Loucy (cell line): Measurements from ENCODE around the gene MAD1L1.

Experiments used
- EZH2phosphoT487 ChIP-seq: fragments of 200-600 bp; IDR thresholded peaks from 2 replicates; pipeline ENCODE4 v1.6.1; 2018; ENCODE audit warnings: antibody characterized with exemption, mild to moderate bottlenecking, moderate library complexity, borderline replicate concordance
- TF ChIP-seq, protein P1 (sequence below): fragments of 200-600 bp; sonication (generic); conservative IDR thresholded peaks from 2 replicates; pipeline ENCODE4 v1.5.1; 2014; ENCODE audit warnings: mild to moderate bottlenecking, antibody characterized with exemption, low read length

DNA sequence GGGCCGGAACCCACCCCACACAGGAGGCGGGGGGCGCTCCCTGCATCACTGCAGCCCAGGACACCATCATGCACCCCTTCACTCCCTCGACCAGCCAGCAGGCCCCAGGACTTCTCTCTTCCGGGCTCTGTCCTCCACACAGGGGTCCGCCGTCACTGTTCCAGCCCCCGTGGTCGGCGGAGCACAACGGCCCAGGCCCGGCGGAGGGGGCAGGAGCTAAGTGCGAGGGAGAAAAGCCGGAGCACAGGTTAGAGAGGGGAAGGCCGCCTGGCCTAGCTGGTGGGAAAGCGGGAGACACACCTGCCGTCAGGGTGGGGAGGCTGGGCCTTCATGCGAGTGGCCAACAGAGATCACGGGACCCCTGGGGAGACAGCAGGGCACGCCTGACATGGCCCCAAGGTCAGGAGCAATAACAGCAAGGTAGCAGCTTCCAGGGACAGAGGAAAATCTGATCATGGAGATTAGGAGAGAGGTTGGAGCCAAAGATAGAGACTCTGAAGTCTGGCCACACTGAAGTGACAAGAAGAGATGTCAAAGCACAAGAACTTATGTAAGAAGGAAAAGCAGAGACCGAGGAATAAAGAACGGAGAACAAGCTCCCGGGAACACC lies 151.1 kb downstream of the MAD1L1 start:
- TF ChIP-seq, protein P1, sequence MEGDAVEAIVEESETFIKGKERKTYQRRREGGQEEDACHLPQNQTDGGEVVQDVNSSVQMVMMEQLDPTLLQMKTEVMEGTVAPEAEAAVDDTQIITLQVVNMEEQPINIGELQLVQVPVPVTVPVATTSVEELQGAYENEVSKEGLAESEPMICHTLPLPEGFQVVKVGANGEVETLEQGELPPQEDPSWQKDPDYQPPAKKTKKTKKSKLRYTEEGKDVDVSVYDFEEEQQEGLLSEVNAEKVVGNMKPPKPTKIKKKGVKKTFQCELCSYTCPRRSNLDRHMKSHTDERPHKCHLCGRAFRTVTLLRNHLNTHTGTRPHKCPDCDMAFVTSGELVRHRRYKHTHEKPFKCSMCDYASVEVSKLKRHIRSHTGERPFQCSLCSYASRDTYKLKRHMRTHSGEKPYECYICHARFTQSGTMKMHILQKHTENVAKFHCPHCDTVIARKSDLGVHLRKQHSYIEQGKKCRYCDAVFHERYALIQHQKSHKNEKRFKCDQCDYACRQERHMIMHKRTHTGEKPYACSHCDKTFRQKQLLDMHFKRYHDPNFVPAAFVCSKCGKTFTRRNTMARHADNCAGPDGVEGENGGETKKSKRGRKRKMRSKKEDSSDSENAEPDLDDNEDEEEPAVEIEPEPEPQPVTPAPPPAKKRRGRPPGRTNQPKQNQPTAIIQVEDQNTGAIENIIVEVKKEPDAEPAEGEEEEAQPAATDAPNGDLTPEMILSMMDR, result no peak
- TF ChIP-seq EZH2phosphoT487, result no peak
